HG03342 (cell line): ENCODE data around the gene EARS2.

ENCODE experiments used
- ATAC-seq: cut with Tn5 transposase; IDR thresholded peaks from one replicate; pipeline ENCODE4 v1.9.1; 2021; ENCODE audit warnings: mild to moderate bottlenecking, moderate library complexity; ENCODE audit not compliant: unreplicated experiment

The EARS2 gene

GRCh38 chr16:23508589-23509440 is 48.3 kb downstream of the EARS2 start:
- no peak for ATAC-seq

- no peak for ATAC-seq
Measured at GRCh38 chr16:23506606-23506994, 50.5 kb downstream of the EARS2 start.

- no peak for ATAC-seq
Measured at GRCh38 chr16:23505671-23506605, 51.2 kb downstream of the EARS2 start.

- ATAC-seq = no peak
Measured at GRCh38 chr16:23505180-23505665, 51.9 kb downstream of the EARS2 start.

GRCh38 chr16:23504453-23505179 is 52.5 kb downstream of the EARS2 start:
- peak; percentile 60 for ATAC-seq

- no peak for ATAC-seq
Measured at GRCh38 chr16:23504076-23504452, 53.1 kb downstream of the EARS2 start.

- ATAC-seq = no peak
Measured at GRCh38 chr16:23502466-23502865, 54.7 kb downstream of the EARS2 start.

- ATAC-seq = no peak
Measured at GRCh38 chr16:23501291-23501690, 55.9 kb downstream of the EARS2 start.

- no peak for ATAC-seq
Measured at GRCh38 chr16:23500862-23501225, 56.3 kb downstream of the EARS2 start.

GRCh38 chr16:23500212-23500861 is 56.8 kb downstream of the EARS2 start:
- no peak for ATAC-seq

GRCh38 chr16:23499801-23500200 is 57.3 kb downstream of the EARS2 start:
- ATAC-seq = no peak

GRCh38 chr16:23498863-23499262 is 58.3 kb downstream of the EARS2 start:
- no peak for ATAC-seq

- ATAC-seq = no peak
Measured at GRCh38 chr16:23497543-23497868, 59.6 kb downstream of the EARS2 start.

- no peak for ATAC-seq
Measured at GRCh38 chr16:23496821-23497542, 60.2 kb downstream of the EARS2 start.

GRCh38 chr16:23495671-23496070 is 61.5 kb downstream of the EARS2 start:
- no peak for ATAC-seq

GRCh38 chr16:23494188-23494587 is 63.0 kb downstream of the EARS2 start:
- ATAC-seq = no peak

- ATAC-seq = no peak
Measured at GRCh38 chr16:23491490-23492391, 65.4 kb downstream of the EARS2 start.

- ATAC-seq = no peak
Measured at GRCh38 chr16:23486480-23486879, 70.7 kb downstream of the EARS2 start.

GRCh38 chr16:23485841-23486240 is 71.3 kb downstream of the EARS2 start:
- ATAC-seq = no peak
